ENCODE results near the gene CBX5.
A peak's percentile ranks its signal among the peaks of the same experiment; 100 is the strongest.
"Not testable (repeated sequence)": the region's sequence is repeated elsewhere in the genome, so short reads cannot be mapped to it uniquely, and the experiment has no call there.

CBX5 gene

GRCh38 chr12:54279632-54280467 lies at the start of gene CBX5:
Gene CBX5 (minus strand): TSS chr12:54280122. CDS start chr12:54257650, 22,472 bp downstream.
- peak; percentile 100 for DNase-seq

GRCh38 chr12:54328595-54329337 lies 48.8 kb upstream of the CBX5 start:
- DNase-seq: peak; percentile 64

GRCh38 chr12:54325442-54326109 lies 45.7 kb upstream of the CBX5 start:
- DNase-seq: not testable (repeated sequence)

- peak; percentile 100 for DNase-seq
Observed at GRCh38 chr12:54324617-54325441, 44.9 kb upstream of the CBX5 start, which contains the start of gene COPZ1. Gene COPZ1 (plus strand): TSS chr12:54325131. CDS start chr12:54325164, 33 bp downstream.

- no peak for DNase-seq
Observed at GRCh38 chr12:54321363-54321762, 41.4 kb upstream of the CBX5 start.

- DNase-seq: not testable (repeated sequence)
Observed at GRCh38 chr12:54312309-54312708, 32.4 kb upstream of the CBX5 start.

- DNase-seq: no peak
Observed at GRCh38 chr12:54311051-54311450, 31.1 kb upstream of the CBX5 start.

- no peak for DNase-seq
Observed at GRCh38 chr12:54306925-54307741, 27.2 kb upstream of the CBX5 start.

GRCh38 chr12:54304187-54304810 lies 24.4 kb upstream of the CBX5 start:
- DNase-seq: no peak

GRCh38 chr12:54303640-54304039 lies 23.7 kb upstream of the CBX5 start:
- no peak for DNase-seq

- no peak for DNase-seq
Observed at GRCh38 chr12:54301428-54302048, 21.6 kb upstream of the CBX5 start.

GRCh38 chr12:54300732-54301427 lies 21.0 kb upstream of the CBX5 start, which contains the start of gene NFE2:
Gene NFE2 (minus strand): TSS chr12:54301015. CDS start chr12:54295248, 5,767 bp downstream.
- peak; percentile 72 for DNase-seq

GRCh38 chr12:54300225-54300731 lies 20.4 kb upstream of the CBX5 start:
- no peak for DNase-seq

- no peak for DNase-seq
Observed at GRCh38 chr12:54299515-54300224, 19.7 kb upstream of the CBX5 start.

GRCh38 chr12:54298904-54299303 lies 19.0 kb upstream of the CBX5 start:
- DNase-seq: no peak

GRCh38 chr12:54296393-54297099 lies 16.6 kb upstream of the CBX5 start:
- no peak for DNase-seq

- no peak for DNase-seq
Observed at GRCh38 chr12:54294953-54295566, 15.1 kb upstream of the CBX5 start.
